GM12891 (cell line): Measurements from ENCODE around the gene SMG9. TPM values are rescaled to one million over a fixed set of nuclear protein-coding genes. Genes with fewer than 3 reads are reported as not detected.

Experiments
- DNase-seq: peaks from one replicate; pipeline ENCODE4 v3.0.0; 2011; ENCODE audit warnings: low spot score; ENCODE audit not compliant: insufficient read length
- FAIRE-seq: peaks from 2 replicates; lab custom pipeline; 2011; peaks lifted over from hg19 to GRCh38; lab: Jason Lieb, UNC
- PAX5 ChIP-seq: IDR thresholded peaks from 2 replicates; pipeline ENCODE4 v1.6.1; 2011; ENCODE audit warnings: low read length, moderate library complexity, mild to moderate bottlenecking; ENCODE audit not compliant: insufficient read depth, severe bottlenecking
- POLR2A ChIP-seq: IDR thresholded peaks from 2 replicates; pipeline ENCODE4 v1.6.1; 2011; ENCODE audit warnings: low read depth, low read length, control low read depth
- POLR2AphosphoS5 ChIP-seq: IDR thresholded peaks from 2 replicates; pipeline ENCODE4 v1.6.1; 2011; ENCODE audit warnings: low read depth, low read length, control low read depth
- POU2F2 ChIP-seq: IDR thresholded peaks from 2 replicates; pipeline ENCODE4 v1.6.1; 2011; ENCODE audit warnings: low read depth, mild to moderate bottlenecking, control low read depth, low read length, moderate library complexity
- SPI1 ChIP-seq: IDR thresholded peaks from 2 replicates; pipeline ENCODE4 v1.6.1; 2011; ENCODE audit warnings: low read depth, low read length, control low read depth
- TAF1 ChIP-seq: IDR thresholded peaks from 2 replicates; pipeline ENCODE4 v1.6.1; 2011; ENCODE audit warnings: low read depth, low read length, control low read depth
- polyA plus RNA-seq: library from polyadenylated mRNA; unstranded; fragments of >200 nt; gene quantifications from one replicate; pipeline ENCODE4 v1.2.1, GENCODE V29; 2012; ENCODE audit warnings: low read depth, missing spikeins, inconsistent platforms; ENCODE audit not compliant: missing spikeins

The SMG9 gene
- polyA plus RNA-seq = 24.8 TPM

GRCh38 chr19:43754503-43755255 lies at the start of gene SMG9:
TSS of gene SMG9 (minus strand) at chr19:43754962. CDS start at chr19:43750741, 4,221 bp downstream.
- peak; percentile 98 for FAIRE-seq
- TF ChIP-seq PAX5 (peak; percentile 98), POLR2A (peak; percentile 82), POU2F2 (no peak), POLR2AphosphoS5 (peak; percentile 87; the same call in 1 of the 2 replicates), TAF1 (peak; percentile 80), SPI1 (no peak)
- DNase-seq = peak; percentile 79

GRCh38 chr19:43804432-43804831 lies 49.7 kb upstream of the SMG9 start:
- DNase-seq (no peak), FAIRE-seq (no peak)
- TF ChIP-seq SPI1 (no peak), POU2F2 (no peak), PAX5 (no peak), TAF1 (no peak), POLR2A (no peak), POLR2AphosphoS5 (no peak)

GRCh38 chr19:43802216-43802951 lies 47.6 kb upstream of the SMG9 start, which contains the start of gene LYPD5:
TSS of gene LYPD5 (minus strand) at chr19:43802447. CDS start at chr19:43802380, 67 bp downstream.
- FAIRE-seq (no peak), DNase-seq (no peak)
- TF ChIP-seq PAX5 = no peak
- TF ChIP-seq TAF1 = no peak
- TF ChIP-seq POU2F2 = no peak
- no peak for TF ChIP-seq POLR2AphosphoS5
- TF ChIP-seq SPI1 = no peak

GRCh38 chr19:43799502-43800142 lies 44.9 kb upstream of the SMG9 start:
- TF ChIP-seq POU2F2 (no peak), POLR2AphosphoS5 (no peak), POLR2A (no peak), PAX5 (no peak), TAF1 (no peak), SPI1 (no peak)
- FAIRE-seq (no peak), DNase-seq (no peak)

- no peak for TF ChIP-seq SPI1
- TF ChIP-seq PAX5 = no peak
- TF ChIP-seq TAF1 = no peak
- TF ChIP-seq POLR2AphosphoS5 = no peak
- TF ChIP-seq POU2F2 = no peak
- no peak for TF ChIP-seq POLR2A
- FAIRE-seq (peak; percentile 82), DNase-seq (no peak)
Observed at GRCh38 chr19:43798546-43799409, 44.0 kb upstream of the SMG9 start.

GRCh38 chr19:43798026-43798545 lies 43.3 kb upstream of the SMG9 start:
- TF ChIP-seq POU2F2 (no peak), PAX5 (no peak), TAF1 (no peak), SPI1 (no peak)
- DNase-seq (no peak), FAIRE-seq (no peak)

GRCh38 chr19:43797556-43797955 lies 42.8 kb upstream of the SMG9 start:
- TF ChIP-seq SPI1 = no peak
- FAIRE-seq (no peak), DNase-seq (no peak)

- DNase-seq (no peak), FAIRE-seq (no peak)
- no peak for TF ChIP-seq TAF1
- no peak for TF ChIP-seq PAX5
- no peak for TF ChIP-seq POU2F2
- TF ChIP-seq POLR2A = no peak
- no peak for TF ChIP-seq POLR2AphosphoS5
- no peak for TF ChIP-seq SPI1
Observed at GRCh38 chr19:43797118-43797517, 42.4 kb upstream of the SMG9 start.
